ENCODE measurements around the gene GABRD.

The GABRD gene

DNA sequence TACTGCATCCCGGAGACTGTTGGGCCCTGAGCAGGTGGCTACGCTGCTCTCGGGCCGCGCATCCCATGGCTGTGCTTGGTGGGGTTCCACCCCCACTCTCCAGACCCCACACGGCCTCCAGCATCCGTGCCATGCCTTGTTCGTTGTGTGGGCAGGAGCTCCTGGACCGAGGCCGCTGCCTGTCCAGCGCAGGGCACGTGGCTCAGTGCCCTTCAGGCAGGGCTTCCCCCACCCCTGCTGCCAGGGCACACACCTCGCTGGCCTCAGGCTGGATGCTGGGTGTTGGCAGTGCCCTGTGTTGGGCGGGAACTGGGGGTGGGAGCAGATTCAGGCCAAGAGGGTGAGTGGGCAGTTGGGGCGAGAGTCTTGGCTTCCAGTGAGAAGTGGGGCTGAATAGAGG lies 40.9 kb downstream of the GABRD start:
- Histone ChIP-seq H3K4me2 (ENCODE audit: insufficient read depth, low read length, poor library complexity, severe bottlenecking) (no peak overlapping the region), H2BK5ac (ENCODE audit: low read length) (peak overlapping the region; percentile 53), H3K4me1 (ENCODE audit: control insufficient read depth in 2 of 2, insufficient read depth in 1 of 2, low read depth in 1 of 2, low read length in 2 of 2) (no peaks in the 10 kb centered on the region), H3K9me3 (replicated peaks in 1 of 2; ENCODE audit: control insufficient read depth in 2 of 2, insufficient read depth in 1 of 2, low read depth in 1 of 2, low read length in 2 of 2) (peaks cover 3 to 8% of the 10 kb centered on the region in 2 donors), H2BK15ac (ENCODE audit: low read length) (no peak overlapping the region), H3K18ac (ENCODE audit: low read length) (no peak overlapping the region), H4K8ac (ENCODE audit: low read depth, low read length) (peak overlapping the region; percentile 17), H3K27me3 (ENCODE audit: control insufficient read depth in 3 of 3, insufficient read depth in 3 of 3, low read depth in 1 of 3, low read length in 3 of 3) (peaks cover 0 to 13% (median 0%) of the 10 kb centered on the region in 3 experiments), H2AFZ (ENCODE audit: low read length) (no peak overlapping the region), H2BK120ac (ENCODE audit: low read depth, low read length) (no peak overlapping the region), H4K91ac (ENCODE audit: low read depth, low read length, poor library complexity) (no peak overlapping the region), H3K23ac (ENCODE audit: low read depth, low read length, poor library complexity) (peak overlapping the region; percentile 80), H3K14ac (ENCODE audit: low read length) (no peak overlapping the region), H3K4ac (ENCODE audit: low read length) (no peak overlapping the region), H3K36me3 (replicated peaks in 1 of 2; ENCODE audit: control insufficient read depth in 2 of 2, insufficient read depth in 2 of 2, low read length in 2 of 2) (peaks cover 0 to 9% of the 10 kb centered on the region in 2 donors), H3K9ac (ENCODE audit: low read depth, low read length, poor library complexity) (no peak overlapping the region), H2BK12ac (ENCODE audit: low read length) (no peak overlapping the region), H3K79me1 (ENCODE audit: low read depth, low read length) (peaks cover 5% of the 10 kb centered on the region), H3K27ac (replicated peaks; ENCODE audit: low read length) (no peak overlapping the region), H2AK5ac (ENCODE audit: low read depth, low read length) (no peak overlapping the region), H3K4me3 (ENCODE audit: low read length in 2 of 2) (no peak overlapping the region)
- no peak for DNase-seq (ENCODE audit: low spot score)
- WGBS, 2 donors (ENCODE audit: extremely low coverage in 2 of 2, insufficient read length in 2 of 2, insufficient replicate concordance in 1 of 2) = no CpG with 5 or more reads among the region's 15 CpGs

DNA sequence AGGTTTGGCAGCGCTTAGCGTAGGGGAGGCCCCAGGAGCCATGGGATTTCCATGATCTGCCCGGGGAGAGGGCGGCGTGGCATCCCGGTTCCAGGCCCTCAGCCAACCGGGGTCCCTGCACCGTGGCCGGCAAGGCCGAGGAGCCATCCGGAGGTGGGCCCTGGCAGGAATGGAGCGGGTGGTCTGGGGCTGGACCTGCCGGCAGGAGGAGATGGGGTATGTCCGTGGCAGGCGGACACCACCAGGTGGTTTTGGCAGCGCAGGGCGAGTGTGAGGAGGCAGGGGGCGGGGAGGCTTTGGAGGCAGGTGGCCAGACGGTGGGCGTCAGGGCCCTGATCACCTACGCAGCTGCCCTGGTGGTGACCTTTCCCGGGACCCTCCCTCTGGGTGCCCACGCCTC lies 41.4 kb downstream of the GABRD start:
- WGBS, 2 donors (ENCODE audit: extremely low coverage in 2 of 2, insufficient read length in 2 of 2, insufficient replicate concordance in 1 of 2) = no CpG with 5 or more reads among the region's 23 CpGs
- no peak overlapping the region for H3K14ac ChIP-seq (ENCODE audit: low read length)

DNA sequence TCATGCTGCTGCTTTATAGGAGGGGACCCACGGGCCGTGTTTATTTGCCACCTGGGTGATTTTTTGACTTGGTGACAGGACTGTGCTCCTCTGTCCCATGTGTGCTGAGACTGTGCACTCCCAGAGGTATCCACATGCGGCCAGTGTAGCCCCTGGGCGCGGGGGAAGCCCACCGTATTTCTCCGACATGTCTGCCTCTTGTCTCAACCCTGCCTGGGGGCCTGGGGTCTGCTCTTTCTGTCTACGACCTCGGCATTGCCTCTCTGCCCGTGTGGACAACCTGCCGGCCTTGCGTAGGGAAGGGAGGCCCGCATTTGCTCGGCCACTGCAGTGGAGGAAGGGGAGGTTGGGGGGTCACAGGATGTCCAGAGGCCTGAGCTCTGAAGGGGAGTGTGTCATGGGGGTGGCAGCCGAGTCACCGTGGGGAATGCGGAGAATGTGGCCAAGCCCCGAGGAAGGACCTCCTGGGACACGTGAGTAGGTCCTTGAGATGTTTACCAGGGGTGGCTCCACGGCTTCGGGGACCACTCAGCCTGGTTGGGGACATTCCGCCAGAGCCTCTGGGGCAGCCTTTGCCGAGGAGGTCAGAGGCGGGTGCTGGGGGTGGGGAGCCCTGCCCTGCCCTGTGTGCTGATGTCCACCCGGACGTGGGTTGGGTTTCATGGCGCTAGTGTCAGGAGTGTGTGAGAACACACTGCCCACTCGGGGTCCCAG lies 42.1 kb downstream of the GABRD start:
- Histone ChIP-seq H3K23ac (ENCODE audit: low read depth, low read length, poor library complexity) (no peak overlapping the region), H2BK12ac (ENCODE audit: low read length) (no peak overlapping the region), H3K18ac (ENCODE audit: low read length) (no peak overlapping the region), H4K8ac (ENCODE audit: low read depth, low read length) (no peak overlapping the region), H3K4me1 (ENCODE audit: control insufficient read depth in 2 of 2, insufficient read depth in 1 of 2, low read depth in 1 of 2, low read length in 2 of 2) (no peaks in the 10 kb centered on the region), H3K36me3 (replicated peaks in 1 of 2; ENCODE audit: control insufficient read depth in 2 of 2, insufficient read depth in 2 of 2, low read length in 2 of 2) (peaks cover 0 to 7% of the 10 kb centered on the region in 2 donors), H2AK5ac (ENCODE audit: low read depth, low read length) (no peak overlapping the region), H3K27ac (replicated peaks; ENCODE audit: low read length) (no peak overlapping the region), H3K27me3 (ENCODE audit: control insufficient read depth in 3 of 3, insufficient read depth in 3 of 3, low read depth in 1 of 3, low read length in 3 of 3) (peaks cover 0 to 7% (median 0%) of the 10 kb centered on the region in 3 experiments), H3K4ac (ENCODE audit: low read length) (no peak overlapping the region), H2AFZ (ENCODE audit: low read length) (peak overlapping the region; percentile 5), H3K79me1 (ENCODE audit: low read depth, low read length) (peaks cover 2% of the 10 kb centered on the region), H2BK5ac (ENCODE audit: low read length) (peak overlapping the region; percentile 75), H3K4me3 (ENCODE audit: low read length in 2 of 2) (no peak overlapping the region), H2BK15ac (ENCODE audit: low read length) (no peak overlapping the region), H3K14ac (ENCODE audit: low read length) (no peak overlapping the region), H3K9me3 (replicated peaks in 1 of 2; ENCODE audit: control insufficient read depth in 2 of 2, insufficient read depth in 1 of 2, low read depth in 1 of 2, low read length in 2 of 2) (peaks cover 3 to 8% of the 10 kb centered on the region in 2 donors), H3K9ac (ENCODE audit: low read depth, low read length, poor library complexity) (no peak overlapping the region), H2BK120ac (ENCODE audit: low read depth, low read length) (no peak overlapping the region), H4K91ac (ENCODE audit: low read depth, low read length, poor library complexity) (no peak overlapping the region), H3K4me2 (ENCODE audit: insufficient read depth, low read length, poor library complexity, severe bottlenecking) (no peak overlapping the region)
- no CpG with 5 or more reads among the region's 28 CpGs for WGBS, 2 donors (ENCODE audit: extremely low coverage in 2 of 2, insufficient read length in 2 of 2, insufficient replicate concordance in 1 of 2)
- DNase-seq (ENCODE audit: low spot score) = no peak

More for the DNA sequence above, 41.4 kb downstream of the GABRD start:
- Histone ChIP-seq H3K4me1 (ENCODE audit: control insufficient read depth in 2 of 2, insufficient read depth in 1 of 2, low read depth in 1 of 2, low read length in 2 of 2) (no peaks in the 10 kb centered on the region), H4K8ac (ENCODE audit: low read depth, low read length) (no peak overlapping the region), H3K36me3 (replicated peaks in 1 of 2; ENCODE audit: control insufficient read depth in 2 of 2, insufficient read depth in 2 of 2, low read length in 2 of 2) (peaks cover 0 to 7% of the 10 kb centered on the region in 2 donors), H3K18ac (ENCODE audit: low read length) (peak overlapping the region; percentile 48), H2BK5ac (ENCODE audit: low read length) (peak overlapping the region; percentile 75), H3K9ac (ENCODE audit: low read depth, low read length, poor library complexity) (peak overlapping the region; percentile 70), H3K79me1 (ENCODE audit: low read depth, low read length) (peaks cover 4% of the 10 kb centered on the region), H3K27ac (replicated peaks; ENCODE audit: low read length) (no peak overlapping the region), H2BK15ac (ENCODE audit: low read length) (no peak overlapping the region), H2BK12ac (ENCODE audit: low read length) (no peak overlapping the region), H2BK120ac (ENCODE audit: low read depth, low read length) (no peak overlapping the region), H3K23ac (ENCODE audit: low read depth, low read length, poor library complexity) (peak overlapping the region; percentile 43), H3K4me3 (ENCODE audit: low read length in 2 of 2) (no peak overlapping the region), H3K27me3 (ENCODE audit: control insufficient read depth in 3 of 3, insufficient read depth in 3 of 3, low read depth in 1 of 3, low read length in 3 of 3) (peaks cover 0 to 10% (median 0%) of the 10 kb centered on the region in 3 experiments), H3K9me3 (replicated peaks in 1 of 2; ENCODE audit: control insufficient read depth in 2 of 2, insufficient read depth in 1 of 2, low read depth in 1 of 2, low read length in 2 of 2) (peaks cover 3 to 8% of the 10 kb centered on the region in 2 donors), H2AK5ac (ENCODE audit: low read depth, low read length) (no peak overlapping the region), H3K4ac (ENCODE audit: low read length) (no peak overlapping the region), H2AFZ (ENCODE audit: low read length) (no peak overlapping the region), H3K4me2 (ENCODE audit: insufficient read depth, low read length, poor library complexity, severe bottlenecking) (no peak overlapping the region), H4K91ac (ENCODE audit: low read depth, low read length, poor library complexity) (no peak overlapping the region)
- DNase-seq (ENCODE audit: low spot score) = no peak

DNA sequence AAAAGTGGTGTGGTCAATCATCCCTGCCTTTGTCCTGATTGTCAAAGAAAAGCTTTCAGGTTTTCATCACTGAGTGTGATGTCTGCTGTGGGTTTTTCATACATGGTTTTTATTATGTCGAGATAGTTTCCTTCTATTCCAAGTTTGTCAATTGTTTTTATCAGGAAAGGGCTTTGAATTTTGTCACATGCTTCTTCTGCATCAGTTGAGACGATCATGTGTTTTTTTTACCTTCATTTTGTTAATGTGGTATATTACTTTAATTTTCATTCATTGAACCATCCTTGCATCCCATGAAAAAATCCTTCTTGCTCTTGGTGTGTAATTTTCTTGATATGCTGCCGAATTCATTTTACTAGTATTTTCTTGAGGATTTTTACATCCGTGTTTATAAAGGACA lies 46.6 kb downstream of the GABRD start:
- Histone ChIP-seq H3K4me2 (ENCODE audit: insufficient read depth, low read length, poor library complexity, severe bottlenecking) (no peak overlapping the region), H3K14ac (ENCODE audit: low read length) (no peak overlapping the region), H3K79me1 (ENCODE audit: low read depth, low read length) (peaks cover 9% of the 10 kb centered on the region), H2BK120ac (ENCODE audit: low read depth, low read length) (no peak overlapping the region), H4K91ac (ENCODE audit: low read depth, low read length, poor library complexity) (no peak overlapping the region), H2BK12ac (ENCODE audit: low read length) (no peak overlapping the region), H3K18ac (ENCODE audit: low read length) (no peak overlapping the region), H2BK15ac (ENCODE audit: low read length) (no peak overlapping the region), H3K9me3 (replicated peaks in 1 of 2; ENCODE audit: control insufficient read depth in 2 of 2, insufficient read depth in 1 of 2, low read depth in 1 of 2, low read length in 2 of 2) (peaks cover 3 to 8% of the 10 kb centered on the region in 2 donors), H3K4me1 (ENCODE audit: control insufficient read depth in 2 of 2, insufficient read depth in 1 of 2, low read depth in 1 of 2, low read length in 2 of 2) (no peaks in the 10 kb centered on the region), H4K8ac (ENCODE audit: low read depth, low read length) (no peak overlapping the region), H3K27ac (replicated peaks; ENCODE audit: low read length) (no peak overlapping the region), H3K36me3 (replicated peaks in 1 of 2; ENCODE audit: control insufficient read depth in 2 of 2, insufficient read depth in 2 of 2, low read length in 2 of 2) (peaks cover 0 to 3% of the 10 kb centered on the region in 2 donors), H3K23ac (ENCODE audit: low read depth, low read length, poor library complexity) (no peak overlapping the region), H3K4me3 (ENCODE audit: low read length in 2 of 2) (no peak overlapping the region), H2BK5ac (ENCODE audit: low read length) (no peak overlapping the region), H2AK5ac (ENCODE audit: low read depth, low read length) (no peak overlapping the region), H3K9ac (ENCODE audit: low read depth, low read length, poor library complexity) (no peak overlapping the region), H3K27me3 (ENCODE audit: control insufficient read depth in 3 of 3, insufficient read depth in 3 of 3, low read depth in 1 of 3, low read length in 3 of 3) (peaks cover 0 to 7% (median 0%) of the 10 kb centered on the region in 3 experiments), H2AFZ (ENCODE audit: low read length) (no peak overlapping the region), H3K4ac (ENCODE audit: low read length) (no peak overlapping the region)
- WGBS, 2 donors (ENCODE audit: extremely low coverage in 2 of 2, insufficient read length in 2 of 2, insufficient replicate concordance in 1 of 2) = no CpG with 5 or more reads among the region's 4 CpGs
- no peak for DNase-seq (ENCODE audit: low spot score)

All from neuronal stem cell (in vitro differentiated cells).